Measurements from ENCODE around the gene KHDRBS1. TPM values are rescaled to one million over a fixed set of nuclear protein-coding genes. Genes with fewer than 3 reads are reported as not detected.

Gene KHDRBS1
- total and polyA plus RNA-seq, 2 donors from 2014 or later: 66.9 to 121 TPM

DNA sequence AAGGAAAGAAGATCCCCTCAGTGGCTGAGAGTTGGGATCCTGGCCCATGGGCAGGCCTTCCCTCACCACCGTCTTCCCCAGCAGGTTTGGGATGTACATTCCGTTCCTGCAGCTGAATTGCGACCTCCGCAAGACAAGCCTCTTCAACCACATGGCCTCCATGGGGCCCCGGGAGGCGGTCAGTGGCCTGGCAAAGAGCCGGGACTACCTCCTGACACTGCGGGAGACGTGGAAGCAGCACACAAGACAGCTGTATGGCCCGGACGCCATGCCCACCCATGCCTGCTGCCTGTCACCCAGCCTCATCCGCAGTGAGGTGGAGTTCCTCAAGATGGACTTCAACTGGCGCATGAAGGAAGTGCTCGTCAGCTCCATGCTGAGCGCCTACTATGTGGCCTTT, 77.9 kb downstream of the KHDRBS1 start:
- DNase-seq (no peak), FAIRE-seq (no peak)
- H3K27ac ChIP-seq (ENCODE audit: low read depth in 2 of 2, low read length in 2 of 2): no peak overlapping the region

More for the DNA sequence above, 77.9 kb downstream of the KHDRBS1 start:
- Histone ChIP-seq H3K36me3 (ENCODE audit: control insufficient read depth in 2 of 3, insufficient read depth in 3 of 3, low read length in 3 of 3) (peaks cover 2 to 16% (median 15%) of the 10 kb centered on the region in 3 donors), H3K27me3 (ENCODE audit: control insufficient read depth, insufficient read depth, low read length) (no peaks in the 10 kb centered on the region), H3K4me1 (ENCODE audit: control insufficient read depth in 2 of 3, insufficient read depth in 2 of 3, low read depth in 1 of 3, low read length in 3 of 3) (no peaks in the 10 kb centered on the region), H3K9ac (ENCODE audit: low read length in 3 of 3) (no peak overlapping the region), H3K9me3 (ENCODE audit: control insufficient read depth in 2 of 3, insufficient read depth in 1 of 3, low read length in 3 of 3) (no peaks in the 10 kb centered on the region), H3K4me3 (ENCODE audit: low read length in 3 of 3) (no peak overlapping the region)
- TF ChIP-seq, protein P1, sequence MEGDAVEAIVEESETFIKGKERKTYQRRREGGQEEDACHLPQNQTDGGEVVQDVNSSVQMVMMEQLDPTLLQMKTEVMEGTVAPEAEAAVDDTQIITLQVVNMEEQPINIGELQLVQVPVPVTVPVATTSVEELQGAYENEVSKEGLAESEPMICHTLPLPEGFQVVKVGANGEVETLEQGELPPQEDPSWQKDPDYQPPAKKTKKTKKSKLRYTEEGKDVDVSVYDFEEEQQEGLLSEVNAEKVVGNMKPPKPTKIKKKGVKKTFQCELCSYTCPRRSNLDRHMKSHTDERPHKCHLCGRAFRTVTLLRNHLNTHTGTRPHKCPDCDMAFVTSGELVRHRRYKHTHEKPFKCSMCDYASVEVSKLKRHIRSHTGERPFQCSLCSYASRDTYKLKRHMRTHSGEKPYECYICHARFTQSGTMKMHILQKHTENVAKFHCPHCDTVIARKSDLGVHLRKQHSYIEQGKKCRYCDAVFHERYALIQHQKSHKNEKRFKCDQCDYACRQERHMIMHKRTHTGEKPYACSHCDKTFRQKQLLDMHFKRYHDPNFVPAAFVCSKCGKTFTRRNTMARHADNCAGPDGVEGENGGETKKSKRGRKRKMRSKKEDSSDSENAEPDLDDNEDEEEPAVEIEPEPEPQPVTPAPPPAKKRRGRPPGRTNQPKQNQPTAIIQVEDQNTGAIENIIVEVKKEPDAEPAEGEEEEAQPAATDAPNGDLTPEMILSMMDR (IDR thresholded peaks at IDR 0.05; ENCODE audit: borderline replicate concordance, extremely low read depth, insufficient read depth): no peak
- intact Hi-C loops (cut with DNase I): no loop called here

Small RNA genes within 50 kb of the gene (microRNA-seq; reads per million reads assigned to microRNA genes)
- gene MIR5585: not detected

Other genes with a start within 250 kb of the KHDRBS1 start
- gene ADGRB2, start 249.5 kb upstream of the KHDRBS1 start, total RNA-seq: 3.2 TPM
- gene ADGRB2, start 249.5 kb upstream of the KHDRBS1 start, polyA plus RNA-seq (ENCODE audit: insufficient read depth, low read depth, low replicate concordance): 5.3 TPM
- 0.98 TPM for gene SPOCD1, start 197.8 kb upstream of the KHDRBS1 start, total RNA-seq
- gene SPOCD1, start 197.8 kb upstream of the KHDRBS1 start, polyA plus RNA-seq (ENCODE audit: insufficient read depth, low read depth, low replicate concordance): 0.22 TPM
- 236 TPM for gene PTP4A2, start 75.5 kb upstream of the KHDRBS1 start, total RNA-seq
- gene PTP4A2, start 75.5 kb upstream of the KHDRBS1 start, polyA plus RNA-seq (ENCODE audit: insufficient read depth, low read depth, low replicate concordance): 130 TPM
- 15.4 TPM for gene TMEM39B, start 59.1 kb downstream of the KHDRBS1 start, total RNA-seq
- 9.3 TPM for gene TMEM39B, start 59.1 kb downstream of the KHDRBS1 start, polyA plus RNA-seq (ENCODE audit: insufficient read depth, low read depth, low replicate concordance)
- gene KPNA6, start 94.2 kb downstream of the KHDRBS1 start, total RNA-seq: 66.9 TPM
- 10.6 TPM for gene KPNA6, start 94.2 kb downstream of the KHDRBS1 start, polyA plus RNA-seq (ENCODE audit: insufficient read depth, low read depth, low replicate concordance)
- 58.6 TPM for gene TXLNA, start 165.8 kb downstream of the KHDRBS1 start, total RNA-seq
- gene TXLNA, start 165.8 kb downstream of the KHDRBS1 start, polyA plus RNA-seq (ENCODE audit: insufficient read depth, low read depth, low replicate concordance): 19.9 TPM
- gene CCDC28B, start 186.7 kb downstream of the KHDRBS1 start, total RNA-seq: 4.0 TPM
- gene CCDC28B, start 186.7 kb downstream of the KHDRBS1 start, polyA plus RNA-seq (ENCODE audit: insufficient read depth, low read depth, low replicate concordance): 25.4 TPM
- gene IQCC, start 191.8 kb downstream of the KHDRBS1 start, total RNA-seq: 3.5 TPM
- gene IQCC, start 191.8 kb downstream of the KHDRBS1 start, polyA plus RNA-seq (ENCODE audit: insufficient read depth, low read depth, low replicate concordance): 3.4 TPM
- gene DCDC2B, start 195.2 kb downstream of the KHDRBS1 start, total RNA-seq: not detected
- gene DCDC2B, start 195.2 kb downstream of the KHDRBS1 start, polyA plus RNA-seq (ENCODE audit: insufficient read depth, low read depth, low replicate concordance): not detected
- gene TMEM234, start 208.5 kb downstream of the KHDRBS1 start, total RNA-seq: 39.4 TPM
- 20.5 TPM for gene TMEM234, start 208.5 kb downstream of the KHDRBS1 start, polyA plus RNA-seq (ENCODE audit: insufficient read depth, low read depth, low replicate concordance)
- gene EIF3I, start 208.5 kb downstream of the KHDRBS1 start, total RNA-seq: 132 TPM
- 178 TPM for gene EIF3I, start 208.5 kb downstream of the KHDRBS1 start, polyA plus RNA-seq (ENCODE audit: insufficient read depth, low read depth, low replicate concordance)
- 19.6 TPM for gene FAM167B, start 233.4 kb downstream of the KHDRBS1 start, total RNA-seq
- 84.8 TPM for gene FAM167B, start 233.4 kb downstream of the KHDRBS1 start, polyA plus RNA-seq (ENCODE audit: insufficient read depth, low read depth, low replicate concordance)
- 10.3 TPM for gene LCK, start 237.4 kb downstream of the KHDRBS1 start, total RNA-seq
- 0.99 TPM for gene LCK, start 237.4 kb downstream of the KHDRBS1 start, polyA plus RNA-seq (ENCODE audit: insufficient read depth, low read depth, low replicate concordance)

Measured in kidney (tissue), 14 donors.